HG02588 (cell line): Measurements from ENCODE around the gene EPHA4.

Source experiments
- ATAC-seq: cut with Tn5 transposase; IDR thresholded peaks from one replicate; pipeline ENCODE4 v1.9.1; 2021; ENCODE audit warnings: mild to moderate bottlenecking, moderate library complexity; ENCODE audit not compliant: unreplicated experiment

EPHA4 gene

DNA sequence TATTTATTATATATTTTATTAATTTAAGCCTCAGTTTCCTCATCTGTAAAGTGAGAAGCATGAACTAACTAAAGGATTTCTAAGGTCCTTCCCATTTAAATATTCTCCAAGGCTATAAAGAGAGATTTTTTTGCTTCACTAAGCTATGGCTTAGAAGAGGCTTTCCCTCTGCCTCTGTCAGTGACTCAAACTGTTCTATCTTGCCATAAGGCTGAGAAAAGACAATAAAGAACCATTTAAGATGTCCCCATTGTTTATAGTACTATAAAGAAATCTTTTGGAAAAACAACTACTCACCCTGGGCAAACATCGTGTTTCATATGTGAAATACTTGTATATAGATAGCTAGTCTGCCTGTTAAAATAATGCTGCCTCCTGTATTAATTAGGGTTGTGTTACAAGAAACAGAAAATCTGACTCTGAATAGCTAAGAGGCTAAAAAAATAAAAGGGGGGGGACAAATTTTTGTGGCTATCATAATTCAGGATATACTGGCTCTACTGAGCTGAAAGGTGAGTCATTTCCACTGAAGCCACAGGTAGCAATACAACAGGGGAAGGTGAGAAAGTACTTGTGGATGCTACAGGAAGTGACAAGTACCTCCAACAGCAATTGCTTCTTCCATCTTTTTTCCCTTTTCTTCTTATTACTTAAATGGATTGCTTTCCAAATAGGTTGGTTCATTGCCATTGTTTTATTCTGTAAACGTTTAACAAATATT is 25.4 kb downstream of the EPHA4 start:
- no peak for ATAC-seq

DNA sequence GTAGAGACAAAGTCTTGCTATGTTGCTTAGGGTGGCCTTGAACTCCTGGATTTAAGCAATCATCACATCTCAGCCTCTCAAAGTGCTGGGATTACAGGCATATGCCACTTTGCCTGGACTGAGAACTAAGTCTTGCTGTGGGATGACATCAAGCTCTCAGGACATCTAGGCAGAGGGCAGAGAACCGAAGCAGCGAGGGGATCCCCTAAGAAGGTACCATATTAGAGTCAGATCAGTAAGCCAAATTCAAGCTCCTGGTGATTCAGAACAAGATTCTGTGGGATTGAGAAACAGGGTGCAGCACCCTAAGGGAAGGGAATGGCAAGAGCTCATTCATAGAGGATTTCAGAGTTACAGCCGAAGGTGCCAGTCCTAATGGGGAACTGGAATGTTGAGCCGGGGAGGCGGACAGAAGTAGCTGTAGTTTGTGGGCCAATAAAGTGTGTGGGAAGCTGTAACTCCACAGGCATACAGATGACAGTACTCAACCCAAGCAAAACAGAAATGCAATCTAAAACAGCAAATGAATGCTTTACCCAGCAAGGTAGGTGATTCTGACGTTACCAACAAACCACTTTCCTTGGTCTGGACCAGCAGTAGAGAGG is 30.9 kb downstream of the EPHA4 start:
- no peak for ATAC-seq

DNA sequence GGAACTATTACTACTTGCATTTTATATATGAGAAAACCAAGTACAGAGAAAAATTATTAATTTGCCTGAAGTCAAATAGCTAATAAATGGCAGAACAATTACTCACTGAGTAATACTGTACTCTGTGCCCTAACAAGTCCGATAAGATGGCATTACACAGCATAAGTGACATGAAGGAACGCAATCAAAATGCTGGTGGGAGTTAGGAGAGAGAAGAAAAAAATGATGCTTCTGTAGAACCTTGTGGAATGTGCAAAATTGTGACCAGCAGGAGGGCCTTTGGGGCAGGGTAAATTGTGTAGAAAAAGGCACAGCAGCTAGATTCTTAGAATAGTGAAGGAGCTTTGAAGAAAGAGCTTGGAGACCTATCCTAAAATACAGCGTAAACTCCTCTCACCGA is 32.9 kb downstream of the EPHA4 start:
- no peak for ATAC-seq

DNA sequence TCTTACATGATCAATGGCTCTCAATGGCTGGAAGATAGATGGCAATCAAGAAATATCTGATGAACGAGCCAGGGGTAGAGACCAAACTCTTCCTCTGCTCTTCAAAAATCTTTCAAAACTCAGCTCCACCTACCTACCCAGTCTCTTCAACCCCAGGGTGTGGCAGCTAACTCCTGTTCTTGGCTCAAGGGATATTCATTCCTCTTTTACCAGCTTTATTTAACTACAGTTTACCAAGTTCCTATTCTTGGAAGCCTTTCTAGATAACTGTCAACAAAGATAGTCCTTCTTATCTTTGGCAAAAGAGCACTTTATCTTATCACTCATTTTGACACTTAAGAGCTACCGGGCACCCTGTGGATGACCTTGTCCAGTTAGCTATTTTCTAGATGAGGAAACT is 36.3 kb downstream of the EPHA4 start:
- no peak for ATAC-seq

GRCh38 chr2:221533299-221533698 is 38.8 kb downstream of the EPHA4 start:
- ATAC-seq = no peak

DNA sequence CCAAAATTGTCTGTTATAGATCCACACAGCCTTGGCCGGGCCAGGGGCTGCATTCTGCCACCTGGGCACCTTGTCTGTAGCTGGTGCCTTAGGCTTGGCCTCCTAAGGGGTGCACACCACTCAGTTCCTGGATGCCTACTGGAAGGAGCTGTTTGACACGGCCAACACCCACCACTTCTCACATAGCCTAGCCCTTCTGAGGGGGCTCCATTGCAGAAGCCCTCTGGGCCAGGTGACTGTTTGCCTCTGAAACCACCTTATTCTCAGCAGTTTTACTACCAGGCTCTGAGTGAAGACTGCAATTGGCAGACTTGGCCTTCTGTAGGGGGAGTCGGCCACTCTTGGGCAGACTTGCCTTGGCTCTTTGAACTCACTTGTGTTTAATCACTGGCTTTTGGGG is 39.5 kb downstream of the EPHA4 start:
- ATAC-seq = no peak

DNA sequence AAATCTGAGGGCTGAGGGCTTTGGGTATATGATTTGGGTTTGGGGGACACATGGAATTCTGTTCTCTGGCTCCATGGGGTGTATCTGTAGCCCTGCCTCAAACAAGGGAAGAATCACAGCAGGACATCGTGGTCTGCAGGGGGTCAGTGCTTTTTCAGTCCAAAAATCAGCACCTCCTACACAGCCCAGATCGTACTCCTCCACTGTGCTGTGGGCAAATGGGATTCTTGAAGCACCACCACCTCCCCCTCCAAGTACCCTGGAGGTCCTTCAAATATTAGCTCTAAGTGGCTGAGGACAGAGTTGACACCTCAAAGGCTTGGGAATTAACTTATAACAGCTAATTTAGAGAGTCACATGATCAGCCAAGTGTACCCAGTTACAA is 41.5 kb downstream of the EPHA4 start:
- ATAC-seq = no peak

DNA sequence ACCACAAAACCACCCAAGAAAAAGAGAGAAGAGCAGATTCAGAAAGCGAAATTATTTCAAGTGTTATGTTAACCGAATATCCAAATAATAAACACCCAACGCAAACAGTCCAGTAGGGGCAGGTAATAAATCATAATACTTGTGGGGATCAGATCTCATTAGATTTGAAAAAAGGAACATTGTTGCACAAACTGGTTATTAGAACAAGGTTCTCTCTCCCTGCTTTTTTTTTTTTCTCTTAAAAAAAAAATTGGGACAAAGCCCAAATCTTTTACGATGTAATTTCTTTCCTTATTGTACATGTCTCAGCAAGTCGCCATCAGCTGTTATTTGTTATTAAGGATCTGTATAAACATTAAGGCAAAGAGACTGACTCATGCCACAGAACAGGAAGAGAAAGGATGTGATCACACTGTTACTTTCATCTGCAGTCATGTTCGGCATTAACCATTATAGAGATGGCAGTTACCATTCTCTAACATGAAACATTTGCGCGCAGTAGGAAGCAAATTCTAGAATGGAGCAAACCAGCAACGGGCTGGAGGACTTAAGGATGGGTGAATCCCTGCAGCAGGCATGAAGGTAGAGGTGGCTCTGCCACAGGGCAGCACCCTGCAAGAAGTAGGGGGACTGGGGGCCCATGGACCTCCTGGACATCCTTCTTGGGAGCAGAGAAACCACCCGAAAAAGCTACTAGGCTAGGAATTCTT is 42.0 kb downstream of the EPHA4 start:
- ATAC-seq = no peak

GRCh38 chr2:221529177-221529942 is 42.7 kb downstream of the EPHA4 start:
- no peak for ATAC-seq

- no peak for ATAC-seq
These were observed 44.3 kb downstream of the EPHA4 start for GRCh38 chr2:221527776-221528309.

DNA sequence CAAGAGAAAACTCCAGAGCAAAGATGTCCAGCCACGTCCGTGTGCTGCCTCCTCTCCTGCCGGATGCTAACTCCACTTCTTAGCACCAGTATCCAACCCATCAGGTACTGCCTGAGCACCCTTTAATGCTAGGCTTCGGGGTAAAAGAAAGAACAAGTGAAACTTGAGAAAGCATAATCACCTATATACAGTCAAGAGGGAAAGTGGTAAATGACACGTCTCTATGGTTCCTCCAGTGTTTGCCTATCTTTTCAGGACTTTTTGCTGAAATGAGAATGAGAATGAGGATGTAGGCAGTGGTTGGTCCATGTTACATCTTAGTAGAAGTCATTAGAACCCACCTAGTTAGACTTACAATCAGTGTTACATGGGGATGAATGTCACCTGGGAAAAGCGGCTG is 47.9 kb downstream of the EPHA4 start:
- ATAC-seq = no peak

- no peak for ATAC-seq
These were observed 50.8 kb downstream of the EPHA4 start for GRCh38 chr2:221521233-221521845.

GRCh38 chr2:221518935-221519625 is 53.0 kb downstream of the EPHA4 start:
- no peak for ATAC-seq

GRCh38 chr2:221518201-221518934 is 53.7 kb downstream of the EPHA4 start:
- ATAC-seq = peak; percentile 48

DNA sequence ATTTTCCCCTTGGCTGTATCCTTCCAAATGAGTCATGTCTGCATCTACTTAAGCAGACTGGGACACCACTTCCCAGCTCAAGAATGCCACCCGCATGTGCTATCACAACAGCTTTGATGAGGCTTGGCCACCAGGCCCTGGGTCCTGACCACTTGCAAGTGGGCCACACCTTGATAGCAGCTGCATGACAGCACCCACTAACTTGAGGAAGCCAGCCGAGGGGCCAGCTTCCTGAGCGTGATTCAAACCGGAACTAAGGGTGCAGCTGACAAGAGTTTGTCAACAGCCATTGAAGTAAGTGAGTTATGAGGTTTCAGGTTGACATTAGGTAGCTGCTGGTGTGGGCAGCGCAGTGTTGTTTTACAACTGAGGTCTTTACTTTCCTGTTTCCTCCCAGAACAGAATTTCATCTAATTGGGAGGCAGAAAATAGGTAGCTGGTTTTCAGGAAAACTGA is 54.4 kb downstream of the EPHA4 start:
- peak; percentile 92 for ATAC-seq

- ATAC-seq = no peak
These were observed 54.9 kb downstream of the EPHA4 start for GRCh38 chr2:221517146-221517695.

- ATAC-seq = no peak
These were observed 56.2 kb downstream of the EPHA4 start for GRCh38 chr2:221515864-221516263.

DNA sequence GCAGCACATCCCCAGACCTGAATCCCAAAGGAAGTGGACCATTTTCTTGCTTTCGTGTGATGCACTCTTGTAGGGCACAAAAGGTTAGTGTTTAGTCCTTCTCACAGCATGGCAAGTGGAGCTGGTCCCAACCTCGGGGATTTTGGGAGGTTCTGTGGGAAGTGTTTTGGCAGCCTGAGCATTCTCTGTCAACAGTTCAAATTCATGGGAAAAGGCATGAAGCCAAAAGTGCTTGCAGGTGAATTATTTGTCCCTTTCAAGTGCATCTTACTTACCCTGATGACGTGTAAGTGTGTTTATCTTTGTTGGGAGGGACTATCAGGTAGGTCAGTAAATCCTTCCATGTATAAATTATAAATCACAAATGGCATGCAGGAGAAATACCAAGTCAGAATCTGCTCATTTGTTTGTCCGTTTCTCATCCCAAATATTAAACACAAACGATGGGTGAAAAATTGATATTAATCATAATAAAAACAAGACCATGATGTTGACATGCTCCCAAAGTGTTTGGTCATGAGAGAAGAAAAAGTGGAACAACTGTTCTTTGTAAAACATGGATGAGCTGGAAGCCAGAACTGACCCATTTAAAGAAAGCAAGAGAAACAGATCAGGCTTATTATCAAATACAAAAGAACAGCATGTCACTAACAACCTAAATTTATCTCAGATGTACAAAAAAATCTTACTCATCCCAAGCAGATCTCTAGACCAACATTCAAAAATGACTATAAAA is 57.6 kb downstream of the EPHA4 start:
- no peak for ATAC-seq
